Measurements from ENCODE around the gene CRTAP. TPM values are rescaled to one million over a fixed set of nuclear protein-coding genes. Genes with fewer than 3 reads are reported as not detected.
A peak's percentile ranks its signal among the peaks of the same experiment; 100 is the strongest.
"Not testable (repeated sequence)": the region's sequence is repeated elsewhere in the genome, so short reads cannot be mapped to it uniquely, and the experiment has no call there.

The CRTAP gene
- total RNA-seq (44.0 TPM), polyA plus RNA-seq (100 to 1,000 TPM in 2 of 4 donors, 10 to 100 TPM in 2; 91.0 to 112 (median 98.8) TPM)

DNA sequence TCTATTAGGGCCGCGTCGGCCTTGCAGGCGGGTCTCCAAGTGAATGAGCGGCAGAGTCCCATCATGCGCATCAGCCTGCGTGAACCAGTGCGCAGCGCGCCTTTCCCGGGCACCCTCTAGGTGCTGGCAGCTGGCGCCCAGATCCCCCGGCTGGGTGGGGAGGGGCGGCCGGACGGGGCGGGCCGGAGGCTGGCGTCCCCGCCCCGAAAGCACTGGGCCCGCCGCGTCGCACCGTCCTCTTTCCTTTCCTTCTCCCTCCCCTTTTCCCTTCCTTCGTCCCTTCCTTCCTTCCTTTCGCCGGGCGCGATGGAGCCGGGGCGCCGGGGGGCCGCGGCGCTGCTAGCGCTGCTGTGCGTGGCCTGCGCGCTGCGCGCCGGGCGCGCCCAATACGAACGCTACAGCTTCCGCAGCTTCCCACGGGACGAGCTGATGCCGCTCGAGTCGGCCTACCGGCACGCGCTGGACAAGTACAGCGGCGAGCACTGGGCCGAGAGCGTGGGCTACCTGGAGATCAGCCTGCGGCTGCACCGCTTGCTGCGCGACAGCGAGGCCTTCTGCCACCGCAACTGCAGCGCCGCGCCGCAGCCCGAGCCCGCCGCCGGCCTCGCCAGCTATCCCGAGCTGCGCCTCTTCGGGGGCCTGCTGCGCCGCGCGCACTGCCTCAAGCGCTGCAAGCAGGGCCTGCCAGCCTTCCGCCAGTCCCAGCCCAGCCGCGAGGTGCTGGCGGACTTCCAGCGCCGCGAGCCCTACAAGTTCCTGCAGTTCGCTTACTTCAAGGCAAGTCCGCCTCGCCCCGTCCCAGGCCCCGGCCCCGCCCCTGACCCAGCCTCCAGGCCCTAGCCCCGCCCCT, at the start of gene CRTAP:
CRTAP (plus strand) TSS at position 243 of the 850 bp plus-strand sequence; CDS start at position 307, 64 bp downstream.
- peak; percentile 84 for ATAC-seq (ENCODE audit: low read depth in 2 of 2)
- Histone ChIP-seq H3K27me3 (ENCODE audit: control insufficient read depth, insufficient read depth, low read length) (no peaks in the 10 kb centered on the region), H3K9me3 (ENCODE audit: control insufficient read depth in 2 of 2, low read length in 2 of 2) (no peaks in the 10 kb centered on the region), H3K4me3 (ENCODE audit: low read depth, low read length) (peak within 1 kb of the TSS; percentile 90), H3K4me1 (ENCODE audit: control insufficient read depth, insufficient read depth, low read length, poor library complexity, severe bottlenecking) (peaks cover 35% of the 10 kb centered on the region), H3K36me3 (ENCODE audit: control insufficient read depth, insufficient read depth, low read length) (no peaks in the 10 kb centered on the region), H3K27ac (ENCODE audit: insufficient read depth, low read length, poor library complexity, severe bottlenecking) (peak within 1 kb of the TSS; percentile 78)
- Mint-ChIP-seq H3K27me3 (no peaks in the 10 kb centered on the region), H3K9me3 (peaks cover 0 to 2% (median 0%) of the 10 kb centered on the region in 7 donors), H3K4me3 (peak within 1 kb of the TSS; percentile 92 to 98 (median 94)), H3K27ac (peak within 1 kb of the TSS; percentile 76 to 92 (median 90)), H3K36me3 (no peaks in the 10 kb centered on the region), H3K4me1 (peaks cover 26 to 65% (median 41%) of the 10 kb centered on the region in 4 donors)
- DNase-seq = peak; percentile 80 to 90 (median 82)

DNA sequence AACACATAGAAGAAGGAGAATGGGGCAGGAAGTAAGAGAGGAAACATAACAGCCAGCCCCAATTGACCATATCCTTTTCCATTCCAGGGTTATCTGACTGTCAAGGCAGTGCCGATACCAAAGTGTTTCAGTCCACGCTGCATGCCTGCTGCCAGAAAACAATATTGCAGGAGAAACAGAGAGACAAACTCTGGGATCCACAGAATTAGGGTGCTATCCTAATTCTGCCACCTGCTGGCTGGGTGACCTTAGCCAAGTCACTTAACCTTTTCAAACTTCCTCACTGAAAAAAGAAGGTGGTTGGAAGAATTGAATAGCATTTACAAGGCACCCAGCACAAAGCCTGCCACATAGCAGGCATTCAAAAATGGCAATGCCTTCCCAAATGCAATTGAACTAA, 48.9 kb upstream of the CRTAP start:
- peak overlapping the region; percentile 39 for H3K27ac ChIP-seq (ENCODE audit: insufficient read depth, low read length, poor library complexity, severe bottlenecking)
- peak overlapping the region in 1 of 3 donors; percentile 70 for H3K27ac Mint-ChIP-seq
- H3K4me3 Mint-ChIP-seq = peak overlapping the region in 3 of 4 donors; percentile 27 to 70 (median 38)
- no peaks in the 10 kb centered on the region for H3K9me3 Mint-ChIP-seq
- ATAC-seq (ENCODE audit: low read depth in 2 of 2) = no peak
- peak overlapping the region; percentile 29 for H3K4me3 ChIP-seq (ENCODE audit: low read depth, low read length)
- DNase-seq = peak; percentile 11 to 75 (median 38)
- H3K4me1 ChIP-seq (ENCODE audit: control insufficient read depth, insufficient read depth, low read length, poor library complexity, severe bottlenecking) = peaks cover 58% of the 10 kb centered on the region
- peaks cover 4% of the 10 kb centered on the region for H3K27me3 Mint-ChIP-seq
- no peaks in the 10 kb centered on the region for H3K9me3 ChIP-seq (ENCODE audit: control insufficient read depth in 2 of 2, low read length in 2 of 2)
- peaks cover 18% of the 10 kb centered on the region for H3K36me3 ChIP-seq (ENCODE audit: control insufficient read depth, insufficient read depth, low read length)
- no peaks in the 10 kb centered on the region for H3K27me3 ChIP-seq (ENCODE audit: control insufficient read depth, insufficient read depth, low read length)
- H3K4me1 Mint-ChIP-seq = peaks cover 26 to 77% (median 54%) of the 10 kb centered on the region in 4 donors
- peaks cover 34% of the 10 kb centered on the region for H3K36me3 Mint-ChIP-seq

DNA sequence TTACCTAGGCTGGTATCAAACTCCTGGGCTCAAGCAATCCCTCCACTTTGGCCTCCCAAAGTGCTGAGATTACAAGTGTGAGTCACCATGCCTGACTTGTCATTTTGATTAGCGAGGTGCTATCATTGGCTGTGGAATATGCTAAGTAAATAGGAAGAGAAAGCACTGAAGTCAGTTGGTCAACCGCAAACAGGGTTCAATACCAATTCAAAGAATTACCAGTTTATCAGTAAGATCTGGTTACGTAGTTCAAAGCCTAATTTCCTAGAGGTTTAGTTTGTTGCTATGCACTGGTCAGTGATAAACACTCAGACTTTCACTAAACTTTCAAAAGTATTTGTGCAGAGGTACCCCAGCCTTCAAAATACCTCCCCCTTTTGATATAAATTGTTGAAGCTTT, 46.3 kb upstream of the CRTAP start:
- H3K4me3 ChIP-seq (ENCODE audit: low read depth, low read length) = no peak overlapping the region
- Mint-ChIP-seq H3K4me3 (no peak overlapping the region), H3K4me1 (peaks cover 23 to 74% (median 50%) of the 10 kb centered on the region in 4 donors), H3K36me3 (peaks cover 43% of the 10 kb centered on the region), H3K9me3 (no peaks in the 10 kb centered on the region), H3K27ac (peak overlapping the region in 2 of 3 donors; percentile 62 to 71), H3K27me3 (peaks cover 2% of the 10 kb centered on the region)
- no peak overlapping the region for H3K27ac ChIP-seq (ENCODE audit: insufficient read depth, low read length, poor library complexity, severe bottlenecking)
- no peaks in the 10 kb centered on the region for H3K27me3 ChIP-seq (ENCODE audit: control insufficient read depth, insufficient read depth, low read length)
- no peaks in the 10 kb centered on the region for H3K9me3 ChIP-seq (ENCODE audit: control insufficient read depth in 2 of 2, low read length in 2 of 2)
- ATAC-seq (ENCODE audit: low read depth in 2 of 2) (peak in 1 of 2 donors; percentile 18), DNase-seq (no peak)
- H3K4me1 ChIP-seq (ENCODE audit: control insufficient read depth, insufficient read depth, low read length, poor library complexity, severe bottlenecking) = peaks cover 37% of the 10 kb centered on the region
- peaks cover 22% of the 10 kb centered on the region for H3K36me3 ChIP-seq (ENCODE audit: control insufficient read depth, insufficient read depth, low read length)

DNA sequence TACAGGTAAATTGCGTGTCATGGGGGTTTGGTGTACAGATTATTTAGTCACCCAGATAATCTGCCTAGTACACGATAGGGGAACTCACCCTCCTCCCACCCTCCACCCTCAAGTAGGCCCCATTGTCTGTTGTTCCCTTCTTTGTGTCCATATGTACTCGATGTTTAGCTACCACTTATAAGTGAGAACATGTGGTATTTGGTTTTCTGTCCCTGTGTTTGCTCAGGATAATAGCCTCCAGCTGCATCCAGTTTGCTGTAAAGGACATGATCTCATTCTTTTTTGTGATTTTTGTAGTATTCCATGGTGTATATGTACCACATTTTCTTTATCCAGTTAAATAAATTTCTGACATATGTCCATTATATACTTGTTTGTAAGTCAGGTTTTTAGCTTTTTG, 44.0 kb upstream of the CRTAP start:
- peaks cover 18 to 65% (median 38%) of the 10 kb centered on the region in 4 donors for H3K4me1 Mint-ChIP-seq
- H3K4me1 ChIP-seq (ENCODE audit: control insufficient read depth, insufficient read depth, low read length, poor library complexity, severe bottlenecking) = peaks cover 21% of the 10 kb centered on the region
- not testable (repeated sequence) for H3K9me3 Mint-ChIP-seq; DNase-seq; H3K27me3 Mint-ChIP-seq; H3K4me3 Mint-ChIP-seq; H3K4me3 ChIP-seq (ENCODE audit: low read depth, low read length); H3K27me3 ChIP-seq (ENCODE audit: control insufficient read depth, insufficient read depth, low read length); H3K9me3 ChIP-seq (ENCODE audit: control insufficient read depth in 2 of 2, low read length in 2 of 2); ATAC-seq (ENCODE audit: low read depth in 2 of 2)
- peak overlapping the region in 2 of 3 donors; percentile 42 to 45 for H3K27ac Mint-ChIP-seq
- H3K36me3 ChIP-seq (ENCODE audit: control insufficient read depth, insufficient read depth, low read length) = peaks cover 22% of the 10 kb centered on the region
- peak overlapping the region; percentile 8 for H3K27ac ChIP-seq (ENCODE audit: insufficient read depth, low read length, poor library complexity, severe bottlenecking)
- peaks cover 42% of the 10 kb centered on the region for H3K36me3 Mint-ChIP-seq

DNA sequence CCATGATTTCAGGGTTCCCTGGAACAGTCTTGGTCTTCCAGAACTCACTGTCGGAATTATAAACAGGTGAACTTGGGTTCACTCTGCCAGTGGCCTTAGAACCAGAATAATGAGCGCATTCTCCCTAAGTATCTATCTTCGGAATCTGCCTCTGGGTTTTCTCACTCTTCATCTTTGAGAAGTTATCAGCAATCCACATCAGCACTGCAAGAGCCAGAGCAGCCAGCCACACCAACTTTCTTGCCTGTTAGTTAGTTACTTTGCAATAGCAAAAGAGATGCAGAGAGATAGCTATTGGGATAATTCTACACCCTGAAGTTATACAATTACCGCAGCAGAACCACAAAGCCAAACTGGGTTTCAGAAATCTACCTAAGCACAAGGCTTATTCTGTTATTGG, 42.6 kb upstream of the CRTAP start:
- no peak overlapping the region for H3K4me3 Mint-ChIP-seq
- ATAC-seq (ENCODE audit: low read depth in 2 of 2) = no peak

DNA sequence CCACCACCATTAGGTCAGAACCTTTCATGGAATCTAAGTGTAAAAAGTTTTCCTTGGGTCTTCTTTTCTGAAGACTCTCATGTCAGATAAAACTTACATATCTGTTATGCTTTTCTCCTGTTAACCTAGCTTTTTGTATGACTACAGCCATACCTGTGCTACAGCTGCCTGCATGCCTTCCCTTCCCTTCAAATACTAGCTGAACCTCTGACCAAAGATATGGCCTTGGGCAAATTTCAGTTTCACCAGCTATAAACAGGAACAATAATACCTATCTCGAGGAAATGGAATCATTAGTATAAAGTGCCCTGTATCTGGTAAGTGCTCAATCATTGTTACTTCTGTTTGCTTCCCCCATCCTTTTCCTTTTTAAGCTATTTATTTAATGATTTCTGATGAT, 41.9 kb upstream of the CRTAP start:
- Histone ChIP-seq H3K4me1 (ENCODE audit: control insufficient read depth, insufficient read depth, low read length, poor library complexity, severe bottlenecking) (peaks cover 16% of the 10 kb centered on the region), H3K27me3 (ENCODE audit: control insufficient read depth, insufficient read depth, low read length) (no peaks in the 10 kb centered on the region), H3K4me3 (ENCODE audit: low read depth, low read length) (no peak overlapping the region), H3K9me3 (ENCODE audit: control insufficient read depth in 2 of 2, low read length in 2 of 2) (no peaks in the 10 kb centered on the region), H3K36me3 (ENCODE audit: control insufficient read depth, insufficient read depth, low read length) (peaks cover 22% of the 10 kb centered on the region), H3K27ac (ENCODE audit: insufficient read depth, low read length, poor library complexity, severe bottlenecking) (no peak overlapping the region)
- Mint-ChIP-seq H3K4me3 (no peak overlapping the region), H3K9me3 (no peaks in the 10 kb centered on the region), H3K36me3 (peaks cover 44% of the 10 kb centered on the region), H3K4me1 (peaks cover 18 to 61% (median 37%) of the 10 kb centered on the region in 4 donors), H3K27me3 (no peaks in the 10 kb centered on the region), H3K27ac (peak overlapping the region in 1 of 3 donors; percentile 71)
- DNase-seq = no peak
- ATAC-seq (ENCODE audit: low read depth in 2 of 2) = no peak

More for the DNA sequence above, 42.6 kb upstream of the CRTAP start:
- Mint-ChIP-seq H3K9me3 (no peaks in the 10 kb centered on the region), H3K4me1 (peaks cover 18 to 63% (median 38%) of the 10 kb centered on the region in 4 donors), H3K27me3 (no peaks in the 10 kb centered on the region), H3K36me3 (peaks cover 44% of the 10 kb centered on the region), H3K27ac (peak overlapping the region in 2 of 3 donors; percentile 17 to 68)
- Histone ChIP-seq H3K4me1 (ENCODE audit: control insufficient read depth, insufficient read depth, low read length, poor library complexity, severe bottlenecking) (peaks cover 16% of the 10 kb centered on the region), H3K9me3 (ENCODE audit: control insufficient read depth in 2 of 2, low read length in 2 of 2) (no peaks in the 10 kb centered on the region), H3K27ac (ENCODE audit: insufficient read depth, low read length, poor library complexity, severe bottlenecking) (no peak overlapping the region), H3K36me3 (ENCODE audit: control insufficient read depth, insufficient read depth, low read length) (peaks cover 24% of the 10 kb centered on the region), H3K4me3 (ENCODE audit: low read depth, low read length) (no peak overlapping the region), H3K27me3 (ENCODE audit: control insufficient read depth, insufficient read depth, low read length) (no peaks in the 10 kb centered on the region)
- no peak for DNase-seq

DNA sequence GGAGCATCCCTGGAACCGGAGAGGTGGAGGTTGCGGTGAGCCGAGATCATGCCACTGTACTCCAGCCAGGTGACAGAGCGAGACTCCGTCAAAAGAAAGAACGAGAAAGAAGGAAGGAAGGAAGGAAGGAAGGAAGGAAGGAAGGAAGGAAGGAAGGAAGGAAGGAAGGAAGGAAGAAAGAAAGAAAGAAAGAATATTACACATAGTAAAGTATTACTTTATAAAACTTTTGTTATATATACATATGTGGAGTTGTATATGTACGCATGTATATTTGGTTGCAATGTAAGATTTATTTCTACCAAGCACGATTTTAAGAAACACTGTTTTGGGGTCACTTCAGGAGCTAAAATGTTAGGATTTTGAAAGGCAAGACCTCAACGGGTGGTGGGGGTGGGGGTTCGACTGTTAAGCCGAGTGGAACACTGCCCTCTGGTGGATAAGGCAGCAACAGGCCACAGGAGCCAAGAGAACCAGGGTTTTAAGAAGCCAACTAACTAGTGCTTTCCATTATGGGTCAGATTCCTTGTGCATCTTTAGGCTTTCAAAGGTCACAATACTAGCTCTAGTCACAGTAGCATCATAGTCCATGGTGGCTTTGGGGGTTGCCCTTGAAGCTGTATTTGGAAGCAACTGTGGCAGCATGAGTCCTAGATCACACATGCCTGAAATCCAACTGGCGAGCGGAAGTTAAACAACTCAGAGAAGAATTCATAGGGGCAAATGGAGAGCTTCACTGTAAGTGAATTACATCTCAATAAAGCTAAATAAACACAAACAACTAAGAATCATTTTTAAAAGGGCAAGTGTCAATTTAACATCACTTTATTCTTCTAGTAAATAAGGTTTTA, 39.4 kb upstream of the CRTAP start:
- DNase-seq = peak; percentile 57 to 88 (median 71)
- H3K27me3 Mint-ChIP-seq = no peaks in the 10 kb centered on the region
- no peaks in the 10 kb centered on the region for H3K9me3 Mint-ChIP-seq
- Histone ChIP-seq H3K4me3 (ENCODE audit: low read depth, low read length) (peak overlapping the region; percentile 42), H3K27me3 (ENCODE audit: control insufficient read depth, insufficient read depth, low read length) (no peaks in the 10 kb centered on the region), H3K9me3 (ENCODE audit: control insufficient read depth in 2 of 2, low read length in 2 of 2) (no peaks in the 10 kb centered on the region), H3K27ac (ENCODE audit: insufficient read depth, low read length, poor library complexity, severe bottlenecking) (no peak overlapping the region), H3K4me1 (ENCODE audit: control insufficient read depth, insufficient read depth, low read length, poor library complexity, severe bottlenecking) (peaks cover 10% of the 10 kb centered on the region), H3K36me3 (ENCODE audit: control insufficient read depth, insufficient read depth, low read length) (peaks cover 10% of the 10 kb centered on the region)
- peaks cover 33% of the 10 kb centered on the region for H3K36me3 Mint-ChIP-seq
- peak overlapping the region in 1 of 4 donors; percentile 37 for H3K4me3 Mint-ChIP-seq
- H3K4me1 Mint-ChIP-seq = peaks cover 18 to 53% (median 38%) of the 10 kb centered on the region in 4 donors
- ATAC-seq (ENCODE audit: low read depth in 2 of 2) = peak; percentile 69 to 85
- H3K27ac Mint-ChIP-seq = no peak overlapping the region
